Measurements from ENCODE around the gene KPNA1.
A peak's percentile ranks its signal among the peaks of the same experiment; 100 is the strongest.

The KPNA1 gene

GRCh38 chr3:122514123-122515019, at the start of gene KPNA1:
Gene KPNA1 (minus strand): TSS chr3:122514939. CDS start chr3:122496565, 18,374 bp downstream.
- DNase-seq: peak; percentile 89 to 91

GRCh38 chr3:122564155-122564912, 49.6 kb upstream of the KPNA1 start, which contains the start of the genes DTX3L and PARP9:
Gene DTX3L (plus strand): TSS chr3:122564338. CDS start chr3:122564427, 89 bp downstream.
Gene PARP9 (minus strand): TSS chr3:122564300. CDS start chr3:122559620, 4,680 bp downstream.
- DNase-seq: peak; percentile 75 to 79

DNA sequence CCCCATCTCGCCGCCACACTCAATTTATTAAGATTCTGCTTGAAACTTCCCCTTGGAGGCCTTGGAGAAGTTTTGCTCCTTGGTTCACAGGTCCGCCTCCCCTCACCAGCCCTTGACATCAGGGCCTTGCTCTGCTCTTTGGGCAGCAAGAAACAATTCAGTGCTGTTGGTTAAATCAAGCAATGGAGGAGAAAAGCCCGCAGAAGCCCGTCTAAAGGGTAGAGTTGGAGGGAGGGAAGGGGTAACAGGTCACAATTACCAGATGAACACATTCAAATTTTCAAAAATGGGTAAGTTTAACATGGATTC, 48.9 kb upstream of the KPNA1 start:
- no peak for DNase-seq

- DNase-seq: no peak
Measured at GRCh38 chr3:122562923-122563716, 48.4 kb upstream of the KPNA1 start.

DNA sequence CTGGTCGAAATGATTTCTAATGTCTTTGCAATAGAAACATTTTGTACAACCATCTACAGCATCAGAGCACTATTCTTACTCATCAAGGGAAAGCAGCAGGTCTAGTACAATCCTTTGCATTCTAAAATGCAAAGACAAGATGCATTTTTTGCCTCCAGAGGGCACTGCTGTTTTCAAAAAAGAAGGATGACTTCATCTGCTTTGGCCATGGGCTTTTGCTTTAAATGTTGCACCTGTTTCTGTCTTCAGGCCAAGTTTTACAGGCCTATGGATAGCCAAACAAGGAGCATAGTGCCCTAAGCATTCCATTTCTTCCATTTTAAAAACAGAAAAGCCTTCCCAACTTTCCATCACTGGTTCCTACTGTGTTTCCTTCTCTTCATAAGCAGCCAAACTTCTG, 45.9 kb upstream of the KPNA1 start:
- DNase-seq: peak; percentile 52 to 79

DNA sequence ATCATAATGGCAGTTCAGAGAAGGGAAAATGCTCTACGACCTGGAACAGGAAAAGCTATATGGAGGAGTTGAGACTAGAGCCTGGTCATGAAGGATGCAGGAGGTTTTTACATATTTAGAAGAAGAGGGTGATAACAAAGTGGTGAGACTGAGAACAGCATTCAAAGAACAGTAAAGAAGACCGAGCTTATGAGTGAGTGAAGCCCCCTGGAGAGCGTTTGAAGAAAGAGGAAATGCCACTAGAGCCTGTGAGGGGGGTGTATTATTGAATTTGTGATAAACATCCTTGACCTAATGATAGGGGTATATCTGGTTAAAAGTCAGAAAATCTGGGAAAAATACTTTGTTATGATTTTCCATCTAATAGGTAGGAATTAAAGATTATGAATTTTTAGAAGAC, 45.2 kb upstream of the KPNA1 start:
- no peak for DNase-seq

GRCh38 chr3:122558605-122559004, 43.9 kb upstream of the KPNA1 start:
- no peak for DNase-seq

DNA sequence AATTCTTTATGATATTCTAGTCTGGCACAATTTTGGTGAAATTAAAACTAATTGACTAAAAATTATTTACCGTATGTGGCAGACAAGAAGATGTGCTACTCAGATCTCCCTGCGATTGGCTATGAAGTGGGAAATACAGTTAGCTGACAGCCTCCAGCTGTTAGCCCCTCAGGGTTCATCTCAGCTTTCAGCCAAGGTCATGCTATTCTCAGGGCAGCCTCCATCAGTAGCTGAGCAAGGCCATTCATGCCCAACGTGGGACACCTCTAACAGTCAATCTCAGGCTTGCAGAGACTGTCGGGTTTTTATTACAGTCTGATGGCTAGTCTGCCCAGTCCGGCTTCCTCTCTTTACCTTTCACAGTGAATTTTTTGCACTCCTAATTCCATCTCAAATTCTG, 42.6 kb upstream of the KPNA1 start:
- DNase-seq: no peak

DNA sequence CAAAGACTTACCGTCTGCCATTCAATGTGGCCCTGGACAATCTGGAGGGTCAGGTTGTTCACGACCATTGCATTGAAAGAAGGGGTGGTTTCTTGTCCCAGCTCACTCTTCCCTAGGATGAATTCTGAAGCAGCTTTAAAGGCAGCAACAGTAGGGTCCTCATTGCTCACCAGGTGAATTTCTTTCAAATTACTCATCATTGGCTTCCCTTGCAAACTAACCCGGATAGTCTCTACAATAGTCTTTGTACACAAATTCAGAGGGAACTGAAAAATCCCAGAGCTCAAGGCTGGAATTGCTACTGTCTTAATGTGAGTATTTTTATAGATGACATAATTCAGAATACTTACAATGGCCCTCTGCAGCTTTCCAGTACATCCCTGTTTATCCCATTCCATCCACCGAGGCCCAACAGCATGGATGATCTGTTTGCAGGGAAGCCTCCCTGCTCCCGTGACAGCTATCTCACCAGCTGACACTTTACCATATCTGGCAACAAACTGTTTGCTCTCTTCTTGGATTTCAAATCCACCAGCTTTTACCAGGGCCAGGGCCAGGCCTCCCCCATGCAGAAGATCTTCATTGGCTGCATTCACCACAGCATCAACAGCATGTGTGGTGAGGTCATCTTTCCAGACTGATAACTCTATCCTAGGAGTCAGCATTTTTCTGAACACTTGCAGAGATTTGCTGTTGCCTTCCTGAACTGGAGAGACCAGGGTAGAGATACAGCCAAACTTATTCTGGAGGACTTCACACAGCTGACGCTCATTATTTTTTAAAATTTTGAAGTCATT, 40.7 kb upstream of the KPNA1 start:
- no peak for DNase-seq

- DNase-seq: no peak
Measured at GRCh38 chr3:122553171-122553570, 38.4 kb upstream of the KPNA1 start.

DNA sequence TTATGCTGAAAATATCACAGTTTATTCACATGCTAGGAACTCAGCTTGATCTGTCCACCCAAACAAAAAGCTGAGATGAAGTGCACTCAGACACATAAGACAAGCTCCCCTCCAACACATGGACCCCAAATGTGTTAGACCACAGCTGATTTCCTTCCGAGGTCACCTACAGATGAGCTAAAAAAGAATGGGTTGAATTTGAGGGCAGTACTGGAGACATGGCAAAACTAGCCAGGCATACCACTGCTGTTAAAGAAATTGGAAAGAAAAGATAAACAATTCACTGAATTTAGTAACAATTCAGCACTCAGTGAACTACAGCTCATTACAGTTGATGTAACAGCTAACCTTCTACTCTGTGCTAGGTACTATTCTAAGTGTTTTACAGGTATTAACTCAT, 33.9 kb upstream of the KPNA1 start:
- no peak for DNase-seq

DNA sequence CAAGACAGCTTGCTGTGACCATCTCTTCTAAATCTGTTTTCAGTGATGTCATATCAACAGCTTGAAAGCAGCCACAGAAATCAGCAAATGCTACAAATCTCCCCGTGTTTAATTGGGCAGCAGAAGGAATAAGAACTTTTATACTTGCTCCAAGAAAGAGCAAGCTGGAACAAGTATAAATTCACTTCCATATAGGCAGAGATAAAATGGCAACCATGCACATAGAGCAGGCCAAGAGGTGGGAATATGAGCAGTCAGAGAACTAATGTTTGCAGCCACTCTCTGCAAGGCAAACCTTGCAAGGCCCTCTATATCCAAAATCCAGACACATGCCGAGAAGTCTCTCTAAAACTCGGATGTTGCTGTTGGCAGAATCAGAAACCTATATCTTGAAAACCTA, 33.3 kb upstream of the KPNA1 start:
- DNase-seq: no peak

- no peak for DNase-seq
Measured at GRCh38 chr3:122546151-122546550, 31.4 kb upstream of the KPNA1 start.

GRCh38 chr3:122538956-122539490, 24.3 kb upstream of the KPNA1 start:
- no peak for DNase-seq

GRCh38 chr3:122536632-122537001, 21.9 kb upstream of the KPNA1 start:
- DNase-seq: no peak

DNA sequence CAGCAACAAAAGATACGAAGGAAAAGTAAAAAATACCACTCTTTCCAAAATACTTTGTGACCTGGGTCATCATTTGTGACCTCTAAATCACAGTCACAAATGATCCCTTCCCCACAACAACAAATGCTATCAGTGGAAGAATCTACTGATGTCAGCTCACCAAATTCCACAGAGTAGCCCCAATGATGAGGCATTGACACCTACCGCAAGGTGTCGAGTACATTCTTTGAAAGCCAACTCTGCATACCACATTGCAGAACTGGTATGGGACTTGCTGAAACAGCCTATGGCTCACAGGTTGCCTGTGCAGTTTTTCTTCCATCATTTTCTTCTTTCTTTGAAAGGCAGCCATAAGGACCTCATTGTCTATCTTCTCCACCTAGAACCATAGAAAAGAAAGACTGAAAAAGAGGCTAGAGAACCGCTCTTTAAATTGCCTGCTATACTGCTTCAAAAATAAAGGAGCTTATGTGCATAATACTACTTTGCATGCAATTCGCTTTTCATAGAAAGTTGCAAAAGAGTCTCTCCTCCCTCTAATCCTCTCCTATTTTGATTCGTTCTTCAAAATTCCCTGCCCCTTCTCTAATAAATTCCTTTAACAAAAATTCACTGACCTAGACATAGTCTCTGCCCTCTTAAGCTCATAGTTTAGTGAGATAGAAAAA, 21.4 kb upstream of the KPNA1 start:
- no peak for DNase-seq

GRCh38 chr3:122533931-122534334, 19.2 kb upstream of the KPNA1 start:
- no peak for DNase-seq

- DNase-seq: no peak
Measured at GRCh38 chr3:122533480-122533879, 18.7 kb upstream of the KPNA1 start.

DNA sequence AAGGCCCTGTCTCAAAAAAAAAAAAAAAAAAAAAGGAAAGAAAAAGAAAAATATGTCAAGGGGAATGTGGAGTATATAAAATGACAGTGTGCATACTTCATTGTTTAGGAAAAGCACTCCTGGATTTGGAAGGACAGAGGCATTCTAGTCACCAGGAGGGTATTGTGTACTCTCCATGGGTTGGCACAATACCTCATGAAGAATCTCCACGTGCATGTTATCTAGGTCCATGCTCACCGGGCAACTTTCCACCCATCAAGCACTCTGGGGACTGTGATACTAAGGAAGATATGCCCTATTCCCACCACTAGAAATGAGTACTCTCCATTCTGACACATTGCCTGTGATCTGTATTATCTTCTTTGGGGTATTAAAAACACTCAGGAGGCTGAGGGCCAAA, 15.4 kb upstream of the KPNA1 start:
- DNase-seq: no peak

DNA sequence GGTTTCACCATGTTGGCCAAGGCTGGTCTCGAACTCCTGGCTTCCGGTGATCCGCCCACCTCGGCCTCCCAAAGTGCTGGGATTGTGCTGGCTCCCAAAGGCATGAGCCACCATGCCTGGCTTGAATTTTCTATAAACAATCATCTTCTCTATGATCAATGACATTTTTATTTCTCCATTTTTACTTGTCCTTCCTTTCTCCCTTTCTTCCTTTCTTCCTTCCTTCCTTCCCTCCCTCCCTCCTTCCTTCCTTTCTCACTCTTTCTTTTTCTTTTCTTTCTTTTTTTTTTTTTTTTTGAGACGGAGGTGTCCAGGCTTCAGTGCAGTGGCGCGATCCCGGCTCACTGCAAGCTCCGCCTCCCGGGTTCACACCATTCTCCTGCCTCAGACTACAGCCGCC, 8.6 kb upstream of the KPNA1 start:
- no peak for DNase-seq

GRCh38 chr3:122520861-122521260, 6.1 kb upstream of the KPNA1 start:
- no peak for DNase-seq

DNA sequence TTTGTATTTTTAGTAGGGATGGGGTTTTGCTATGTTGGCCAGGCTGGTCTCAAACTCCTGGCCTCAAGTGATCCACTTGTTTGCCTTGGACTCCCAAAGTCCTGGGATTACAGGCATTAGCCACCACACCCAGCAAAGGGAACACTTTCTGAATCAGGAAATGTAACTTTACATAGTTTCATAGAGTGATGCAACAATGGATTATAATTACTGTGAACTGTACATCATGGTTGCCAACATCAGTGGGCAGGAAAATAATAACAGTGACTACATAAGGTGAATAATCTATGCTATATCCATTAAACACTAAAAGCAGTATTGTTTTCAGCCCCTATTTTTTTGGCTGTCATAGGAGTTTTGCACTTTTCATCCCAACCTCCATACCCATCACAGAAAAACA, 5.0 kb upstream of the KPNA1 start:
- DNase-seq: no peak
